Karpas-422 (cell line): ENCODE results near the gene RETREG3. TPM values are rescaled to one million over a fixed set of nuclear protein-coding genes. Genes with fewer than 3 reads are reported as not detected.
"Not testable (repeated sequence)": the region's sequence is repeated elsewhere in the genome, so short reads cannot be mapped to it uniquely, and the experiment has no call there.

Experiments used
- DNase-seq: peaks from one replicate; pipeline ENCODE4 v3.0.0-alpha.2; 2015
- H2AFZ ChIP-seq: fragments of 200-600 bp; sonication (generic); 2 replicates; pipeline ENCODE4 v1.6.1; 2014; ENCODE audit warnings: antibody characterized with exemption, low read length, mixed read lengths
- H3K27ac ChIP-seq: fragments of 200-600 bp; sonication (generic); 2 replicates; pipeline ENCODE4 v1.5.1; 2014; ENCODE audit warnings: mild to moderate bottlenecking, low read length, moderate library complexity
- H3K27me3 ChIP-seq: fragments of 200-600 bp; sonication (generic); 2 replicates; pipeline ENCODE4 v1.6.1; 2014; ENCODE audit warnings: low read length, mixed read lengths
- H3K36me3 ChIP-seq: fragments of 200-600 bp; sonication (generic); 2 replicates; pipeline ENCODE4 v1.6.1; 2014; ENCODE audit warnings: low read length, mixed read lengths; ENCODE audit not compliant: insufficient read depth
- H3K4me1 ChIP-seq: fragments of 200-600 bp; sonication (generic); 2 replicates; pipeline ENCODE4 v1.6.1; 2014; ENCODE audit warnings: mild to moderate bottlenecking, low read length, mixed read lengths
- H3K4me2 ChIP-seq: fragments of 200-600 bp; sonication (generic); 2 replicates; pipeline ENCODE4 v1.6.1; 2014; ENCODE audit warnings: low read length, low read depth, mild to moderate bottlenecking; ENCODE audit not compliant: poor library complexity, severe bottlenecking
- H3K4me3 ChIP-seq: fragments of 200-600 bp; sonication (generic); 2 replicates; pipeline ENCODE4 v1.5.1; 2014; ENCODE audit warnings: mild to moderate bottlenecking, antibody characterized with exemption, low read length, mixed read lengths
- H3K79me2 ChIP-seq: fragments of 200-600 bp; sonication (generic); 2 replicates; pipeline ENCODE4 v1.6.1; 2014; ENCODE audit warnings: mild to moderate bottlenecking, low read length, mixed read lengths
- H3K9ac ChIP-seq: fragments of 200-600 bp; sonication (generic); 2 replicates; pipeline ENCODE4 v1.6.0; 2014; ENCODE audit warnings: low read length
- H3K9me2 ChIP-seq: fragments of 200-600 bp; sonication (generic), shearing (Covaris generic); replicated peaks from 2 replicates; pipeline ENCODE4 v1.6.0; 2014; ENCODE audit warnings: mild to moderate bottlenecking, low read length, moderate library complexity; ENCODE audit not compliant: insufficient read depth
- H3K9me3 ChIP-seq: fragments of 300-700, 200-600 bp; sonication (generic); 2 replicates; pipeline ENCODE4 v1.6.1; 2014; ENCODE audit warnings: low read length, mixed read lengths
- H4K20me1 ChIP-seq: fragments of 200-600 bp; sonication (generic); 2 replicates; pipeline ENCODE4 v1.6.1; 2014; ENCODE audit warnings: mild to moderate bottlenecking, antibody characterized with exemption, low read length, low read depth; ENCODE audit not compliant: insufficient read depth
- total RNA-seq: library from RNA; depleted of rRNA; stranded (reverse); fragments of >200 nt; shearing (Covaris generic); gene quantifications from 2 replicates; pipeline ENCODE4 v1.2.3, GENCODE V29; 2014; ENCODE audit warnings: low replicate concordance

The RETREG3 gene
- total RNA-seq, 1 experiment from 2014 or later, result 39.5 TPM

- no peak overlapping the region for H3K4me3 ChIP-seq
- no peaks in the 10 kb centered on the region for H3K79me2 ChIP-seq
- H2AFZ ChIP-seq, result no peak overlapping the region
- H3K4me2 ChIP-seq, result no peak overlapping the region
- no peaks in the 10 kb centered on the region for H3K27me3 ChIP-seq
- H3K9me3 ChIP-seq, result no peaks in the 10 kb centered on the region
- no peaks in the 10 kb centered on the region for H3K4me1 ChIP-seq
- no peaks in the 10 kb centered on the region for H3K36me3 ChIP-seq
- no peaks in the 10 kb centered on the region for H3K9me2 ChIP-seq
- no peak overlapping the region for H3K9ac ChIP-seq
- H3K27ac ChIP-seq, result no peak overlapping the region
- no peak for DNase-seq
- H4K20me1 ChIP-seq, result no peaks in the 10 kb centered on the region
Measured at GRCh38 chr17:42640121-42640520, 30.9 kb upstream of the RETREG3 start.

- H2AFZ ChIP-seq, result no peak overlapping the region
- no peak overlapping the region for H3K4me2 ChIP-seq
- no peak overlapping the region for H3K4me3 ChIP-seq
- H3K9me2 ChIP-seq, result no peaks in the 10 kb centered on the region
- no peak for DNase-seq
- H3K36me3 ChIP-seq, result no peaks in the 10 kb centered on the region
- no peaks in the 10 kb centered on the region for H4K20me1 ChIP-seq
- no peak overlapping the region for H3K9ac ChIP-seq
- no peaks in the 10 kb centered on the region for H3K79me2 ChIP-seq
- no peaks in the 10 kb centered on the region for H3K9me3 ChIP-seq
- no peaks in the 10 kb centered on the region for H3K27me3 ChIP-seq
- H3K4me1 ChIP-seq, result no peaks in the 10 kb centered on the region
- H3K27ac ChIP-seq, result no peak overlapping the region
Measured at GRCh38 chr17:42639525-42640113, 30.4 kb upstream of the RETREG3 start.

- no peaks in the 10 kb centered on the region for H3K27me3 ChIP-seq
- no peaks in the 10 kb centered on the region for H3K79me2 ChIP-seq
- H3K4me1 ChIP-seq, result no peaks in the 10 kb centered on the region
- H3K9ac ChIP-seq, result no peak overlapping the region
- no peak overlapping the region for H3K4me3 ChIP-seq
- H3K36me3 ChIP-seq, result no peaks in the 10 kb centered on the region
- H3K4me2 ChIP-seq, result no peak overlapping the region
- no peak for DNase-seq
- H3K27ac ChIP-seq, result no peak overlapping the region
- H3K9me3 ChIP-seq, result no peaks in the 10 kb centered on the region
- H4K20me1 ChIP-seq, result no peaks in the 10 kb centered on the region
- no peaks in the 10 kb centered on the region for H3K9me2 ChIP-seq
- no peak overlapping the region for H2AFZ ChIP-seq
Measured at GRCh38 chr17:42632949-42633444, 23.8 kb upstream of the RETREG3 start.

DNA sequence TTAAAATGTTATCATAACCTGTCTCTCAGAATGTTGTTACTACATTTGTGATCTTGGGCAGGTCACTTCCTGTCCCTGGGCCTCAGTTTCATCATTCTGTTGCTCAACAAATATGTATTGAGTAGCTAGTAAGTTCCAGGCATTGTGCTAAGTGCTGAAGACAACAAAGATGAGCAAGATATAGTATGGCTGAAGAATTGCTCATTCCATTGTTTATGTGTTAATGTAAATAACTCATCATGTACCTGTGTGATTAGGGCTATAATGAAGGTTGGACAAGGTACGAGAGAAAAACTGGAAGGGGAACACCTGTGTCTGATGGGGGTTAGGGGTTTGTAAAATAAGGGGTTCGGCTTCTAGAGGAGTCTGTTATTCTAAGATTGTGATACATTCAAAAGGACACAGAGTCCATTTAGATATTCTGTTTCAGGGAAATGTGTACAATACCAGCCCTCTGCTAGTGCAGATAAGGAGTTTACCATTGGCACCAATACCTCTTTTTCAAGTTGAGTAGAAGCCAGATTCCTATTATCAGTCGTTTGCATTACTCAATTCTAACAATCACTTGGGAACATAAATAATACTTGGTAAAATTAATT lies 20.3 kb upstream of the RETREG3 start:
- Histone ChIP-seq H2AFZ (no peak overlapping the region), H3K27me3 (no peaks in the 10 kb centered on the region), H3K4me1 (no peaks in the 10 kb centered on the region), H3K36me3 (no peaks in the 10 kb centered on the region), H3K9me2 (no peaks in the 10 kb centered on the region), H3K9ac (no peak overlapping the region), H3K9me3 (no peaks in the 10 kb centered on the region), H3K27ac (no peak overlapping the region), H3K79me2 (no peaks in the 10 kb centered on the region), H4K20me1 (no peaks in the 10 kb centered on the region), H3K4me3 (no peak overlapping the region), H3K4me2 (no peak overlapping the region)
- DNase-seq, result no peak

DNA sequence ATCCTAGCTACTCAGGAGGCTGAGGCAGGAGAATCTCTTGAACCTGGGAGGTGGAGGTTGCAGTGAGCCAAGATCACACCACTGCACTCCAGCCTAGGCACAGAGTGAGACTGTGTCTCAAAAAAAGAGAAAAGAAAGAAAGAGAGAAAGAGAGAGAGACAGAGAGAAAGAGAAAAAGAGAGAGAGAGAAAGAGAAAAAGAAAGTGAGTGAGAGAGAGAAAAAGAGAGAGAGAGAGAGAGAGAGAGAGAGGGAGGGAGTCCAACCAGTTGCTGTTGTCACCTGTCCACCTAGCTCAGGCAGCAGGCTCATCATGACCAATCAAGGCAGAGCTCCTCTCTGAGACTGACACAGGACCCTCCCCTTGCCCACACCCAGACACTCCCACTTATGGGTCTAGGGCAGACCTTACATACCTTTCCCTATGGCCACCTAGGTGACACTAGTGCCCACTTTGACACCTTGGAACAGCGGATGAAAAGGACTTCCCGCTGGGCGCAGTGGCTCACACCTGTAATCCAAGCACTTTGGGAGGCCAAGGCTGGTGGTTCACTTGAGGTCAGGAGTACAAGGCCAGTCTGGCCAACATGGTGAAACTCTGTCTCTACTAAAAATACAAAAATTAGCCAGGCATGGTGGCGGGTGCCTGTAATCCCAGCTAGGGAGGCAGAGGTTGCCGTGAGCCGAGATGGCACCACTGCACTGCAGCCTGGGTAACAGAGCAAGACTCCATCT lies 18.0 kb upstream of the RETREG3 start:
- H3K9ac ChIP-seq, H4K20me1 ChIP-seq: not testable (repeated sequence)

DNA sequence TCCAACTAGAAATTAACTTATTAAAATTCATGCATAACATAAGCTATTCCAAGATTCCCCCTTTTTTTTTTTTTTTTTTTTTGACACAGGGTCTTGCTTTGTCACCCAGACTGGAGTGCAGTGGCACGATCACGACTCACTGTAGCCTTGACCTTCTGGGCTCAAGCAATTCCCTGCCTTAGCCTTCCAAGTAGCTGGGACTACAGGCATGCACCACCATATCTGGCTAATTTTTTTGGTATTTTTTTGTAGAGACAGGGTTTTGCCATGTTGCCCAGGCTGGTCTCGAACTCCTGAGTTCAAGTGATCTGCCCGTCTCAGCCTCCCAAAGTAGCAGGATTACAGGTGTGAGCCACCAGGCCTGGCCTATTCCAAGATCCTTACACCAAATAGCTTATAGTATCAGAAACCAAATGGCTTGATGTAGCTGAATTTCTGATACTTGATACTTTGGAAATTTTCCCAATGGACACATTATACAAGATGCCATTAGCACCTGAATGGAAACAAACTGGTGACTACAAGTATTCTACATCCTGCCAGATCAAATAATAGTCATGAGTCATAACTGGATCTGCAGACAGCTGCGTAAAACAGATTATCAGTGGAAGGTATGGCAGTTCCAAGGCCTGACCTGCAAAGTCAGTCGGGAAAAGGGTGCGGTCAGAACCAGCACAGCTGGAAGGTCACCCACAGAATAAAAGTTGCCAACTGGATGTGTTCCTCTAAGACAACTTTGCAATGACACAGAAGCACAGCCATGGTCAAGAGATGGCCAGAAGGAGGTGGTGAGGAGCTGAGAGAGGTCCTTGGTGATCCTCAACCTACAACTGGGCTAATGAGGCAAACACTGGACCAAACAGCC lies 14.8 kb upstream of the RETREG3 start:
- no peak overlapping the region for H3K9ac ChIP-seq
- no peak overlapping the region for H3K4me2 ChIP-seq

More for the DNA sequence above, 18.0 kb upstream of the RETREG3 start:
- not testable (repeated sequence) for H3K4me3 ChIP-seq, H3K27me3 ChIP-seq, DNase-seq, H3K36me3 ChIP-seq, H2AFZ ChIP-seq, H3K9me2 ChIP-seq, H3K27ac ChIP-seq, H3K9me3 ChIP-seq, H3K4me1 ChIP-seq, H3K4me2 ChIP-seq, H3K79me2 ChIP-seq

GRCh38 chr17:42623271-42623670 lies 14.1 kb upstream of the RETREG3 start:
- no peak overlapping the region for H2AFZ ChIP-seq
- no peaks in the 10 kb centered on the region for H3K27me3 ChIP-seq
- no peaks in the 10 kb centered on the region for H3K36me3 ChIP-seq
- DNase-seq, result no peak
- no peak overlapping the region for H3K4me3 ChIP-seq
- no peak overlapping the region for H3K9ac ChIP-seq
- peaks cover 9% of the 10 kb centered on the region for H3K4me1 ChIP-seq
- no peak overlapping the region for H3K27ac ChIP-seq
- H4K20me1 ChIP-seq, result no peaks in the 10 kb centered on the region
- H3K4me2 ChIP-seq, result no peak overlapping the region
- no peaks in the 10 kb centered on the region for H3K9me2 ChIP-seq
- no peaks in the 10 kb centered on the region for H3K79me2 ChIP-seq
- H3K9me3 ChIP-seq, result no peaks in the 10 kb centered on the region

More for the DNA sequence above, 14.8 kb upstream of the RETREG3 start:
- Histone ChIP-seq H3K4me3 (no peak overlapping the region), H3K27ac (no peak overlapping the region), H3K9me2 (no peaks in the 10 kb centered on the region), H4K20me1 (no peaks in the 10 kb centered on the region), H3K9me3 (no peaks in the 10 kb centered on the region), H3K27me3 (no peaks in the 10 kb centered on the region), H3K79me2 (no peaks in the 10 kb centered on the region), H2AFZ (no peak overlapping the region), H3K4me1 (peaks cover 3% of the 10 kb centered on the region), H3K36me3 (no peaks in the 10 kb centered on the region)
- no peak for DNase-seq

GRCh38 chr17:42621987-42622386 lies 12.8 kb upstream of the RETREG3 start:
- H3K27me3 ChIP-seq, H2AFZ ChIP-seq, H3K4me2 ChIP-seq, H3K9me3 ChIP-seq, H3K9me2 ChIP-seq, H3K79me2 ChIP-seq, H3K9ac ChIP-seq, H4K20me1 ChIP-seq, DNase-seq, H3K27ac ChIP-seq, H3K4me3 ChIP-seq, H3K36me3 ChIP-seq: not testable (repeated sequence)
- peaks cover 20% of the 10 kb centered on the region for H3K4me1 ChIP-seq
